T-helper 1 cell (primary cell): ENCODE data around the gene RNF141.

Experiments
- DNase-seq, 5 donors: peaks; one replicate each; pipeline ENCODE4 v3.0.0-alpha.2; 2012 to 2020

The RNF141 gene

DNA sequence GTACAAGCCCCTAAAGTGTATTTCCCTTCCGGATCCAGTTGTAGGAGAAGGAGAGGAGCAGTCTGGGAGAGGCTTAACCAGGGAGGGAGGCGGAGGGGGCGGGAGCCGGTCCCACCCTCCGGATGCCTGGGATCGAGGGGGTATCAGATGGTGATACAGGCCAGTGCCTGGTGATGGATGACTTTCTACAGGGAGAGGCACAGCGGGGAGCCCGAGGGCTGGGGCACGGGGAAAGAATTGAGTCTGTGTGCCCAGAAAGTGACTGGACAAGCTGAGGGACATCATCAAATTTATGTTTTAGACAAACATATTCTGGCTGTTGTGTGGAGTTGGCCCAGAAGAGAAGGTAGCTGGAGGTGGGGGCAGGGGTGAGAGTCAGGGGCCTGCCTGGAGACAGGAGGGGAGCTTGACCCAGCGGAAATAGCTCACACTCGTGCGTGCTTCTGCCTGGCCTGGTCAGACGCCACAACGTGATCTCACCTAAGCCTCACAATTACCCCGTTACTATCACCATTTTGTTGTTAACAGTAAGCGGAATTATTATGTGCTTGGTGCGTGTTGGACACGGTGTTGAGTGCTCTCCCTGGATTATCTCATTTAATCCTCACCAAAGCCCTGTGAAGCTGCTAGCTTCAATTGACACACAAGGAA, 43.5 kb downstream of the RNF141 start:
- no peak for DNase-seq

DNA sequence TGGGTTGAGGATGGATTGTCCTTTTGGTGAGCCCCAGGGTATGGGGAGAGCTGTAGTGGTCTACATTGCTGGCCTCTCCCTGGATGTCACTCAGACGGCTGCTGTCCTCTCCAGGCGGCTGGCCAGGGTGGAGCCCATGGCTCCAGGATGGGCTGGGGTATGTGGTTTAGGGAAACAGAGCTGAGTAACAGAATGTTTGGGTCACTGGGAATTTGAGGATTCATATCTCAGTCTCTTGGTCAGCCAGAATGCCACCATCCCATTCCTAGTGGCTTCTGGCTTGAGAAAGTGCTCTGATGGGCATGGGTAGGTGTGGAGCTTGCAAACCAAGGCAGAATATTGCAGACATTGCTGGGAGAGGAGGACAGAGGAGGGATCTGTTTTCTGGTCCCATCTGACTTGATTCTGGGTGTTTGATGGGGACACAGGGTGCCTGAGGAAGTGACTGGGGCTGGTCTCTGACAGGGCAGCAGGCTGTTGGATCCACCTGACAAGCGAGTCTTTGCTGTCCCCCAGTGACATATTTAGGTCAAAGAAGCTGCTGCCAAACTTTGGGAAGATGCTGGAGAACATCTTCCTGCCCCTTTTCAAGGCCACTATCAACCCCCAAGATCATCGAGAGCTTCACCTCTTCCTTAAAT, 44.6 kb downstream of the RNF141 start:
- no peak for DNase-seq

DNA sequence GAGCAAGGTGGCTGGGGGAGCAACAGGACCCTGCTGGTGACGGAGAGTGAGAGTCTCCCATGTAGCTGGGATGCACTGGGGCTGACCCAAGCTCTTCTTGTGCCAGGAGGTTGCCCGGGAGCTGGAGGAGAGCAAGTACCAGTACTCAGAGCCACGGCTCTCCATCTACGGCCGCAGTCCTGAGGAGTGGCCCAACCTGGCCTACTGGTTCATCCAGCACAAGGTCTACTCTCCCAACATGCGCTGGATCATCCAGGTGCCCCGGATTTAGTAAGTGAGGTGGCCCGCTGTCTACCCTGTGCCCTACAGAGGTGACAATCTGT, 45.6 kb downstream of the RNF141 start:
- DNase-seq: no peak

DNA sequence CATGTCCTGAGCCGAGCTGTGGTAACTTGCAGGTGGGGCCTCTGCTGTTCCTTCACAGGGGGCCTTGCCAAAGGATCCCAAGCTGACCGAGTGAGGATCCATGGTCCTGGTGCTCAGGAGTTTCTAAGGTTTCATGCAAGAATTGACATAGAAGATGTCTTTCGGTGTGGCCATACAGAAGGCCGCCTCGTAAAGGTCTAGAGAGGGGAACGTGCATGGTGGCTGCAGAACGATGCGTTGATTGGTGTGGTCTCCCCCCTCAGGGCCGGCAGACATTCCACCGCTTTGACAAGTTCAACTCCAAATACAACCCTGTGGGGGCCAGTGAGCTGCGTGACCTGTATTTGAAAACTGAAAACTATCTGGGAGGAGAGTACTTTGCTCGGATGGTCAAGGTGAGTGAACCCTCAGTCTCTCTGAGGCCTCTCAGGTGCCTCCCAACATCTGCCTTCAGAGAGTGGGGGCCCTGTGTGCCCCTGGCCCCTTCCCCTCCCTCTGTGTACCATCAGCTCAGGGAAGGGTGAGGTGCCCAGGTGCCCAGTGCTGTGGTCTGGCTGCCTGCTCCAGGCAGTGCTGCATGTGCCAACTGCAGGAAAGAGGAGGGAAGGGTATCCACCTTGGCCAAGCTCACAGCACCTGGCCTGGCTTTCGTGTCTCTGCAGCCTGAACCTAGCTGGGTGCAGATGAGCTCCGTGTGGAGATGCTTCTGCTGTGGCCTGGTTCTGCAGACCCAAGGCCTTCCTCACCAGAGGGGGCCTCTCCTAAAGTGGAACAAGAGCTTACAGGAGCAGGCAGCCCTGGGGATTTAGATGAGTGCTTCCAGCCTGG, 46.1 kb downstream of the RNF141 start:
- DNase-seq: no peak

DNA sequence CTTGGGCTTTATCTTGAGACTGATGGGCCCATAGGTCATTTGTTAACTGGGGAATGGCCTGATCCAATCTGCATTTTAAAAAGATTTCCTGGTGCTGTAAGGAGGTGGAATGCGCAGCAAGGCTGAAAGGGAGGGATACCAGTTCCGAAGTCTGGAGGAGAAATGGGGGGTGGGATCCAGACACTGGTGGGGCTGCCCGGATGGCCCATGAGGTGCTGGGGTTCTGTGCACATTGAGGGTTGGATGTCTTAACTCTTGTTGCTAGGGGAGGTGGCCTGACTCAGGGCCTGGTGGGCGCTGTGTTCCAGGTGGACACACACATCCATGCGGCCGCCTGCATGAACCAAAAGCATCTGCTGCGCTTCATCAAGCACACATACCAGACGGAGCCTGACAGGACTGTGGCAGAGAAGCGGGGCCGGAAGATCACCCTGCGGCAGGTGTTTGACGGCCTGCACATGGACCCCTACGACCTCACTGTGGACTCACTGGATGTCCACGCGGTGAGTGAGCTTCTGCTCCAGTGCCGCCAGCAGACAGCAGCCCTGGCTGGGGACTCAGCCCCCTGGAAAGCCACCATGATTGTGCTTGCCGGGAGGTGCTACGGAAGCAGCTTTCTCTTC, 47.8 kb downstream of the RNF141 start:
- no peak for DNase-seq

DNA sequence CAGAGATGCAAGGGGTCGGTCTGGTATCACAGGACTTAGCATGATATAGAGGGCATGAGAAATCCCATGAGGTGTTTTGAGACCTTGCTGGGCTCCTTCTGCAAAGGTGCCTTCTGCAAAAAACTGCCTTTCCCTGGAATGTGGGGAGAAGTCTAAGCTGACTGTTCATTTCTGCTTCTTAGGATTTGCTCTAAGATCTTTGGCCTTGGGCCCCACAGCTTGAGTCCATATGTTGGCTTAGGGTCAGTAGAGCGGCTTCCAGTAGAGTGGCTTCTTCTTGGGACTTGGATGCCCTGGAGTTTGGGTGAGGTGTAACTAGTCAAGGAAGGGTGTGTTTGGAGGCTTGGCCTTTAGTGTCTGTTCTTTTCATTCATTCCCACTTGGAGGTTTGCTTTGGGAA, 48.9 kb downstream of the RNF141 start:
- DNase-seq: no peak

DNA sequence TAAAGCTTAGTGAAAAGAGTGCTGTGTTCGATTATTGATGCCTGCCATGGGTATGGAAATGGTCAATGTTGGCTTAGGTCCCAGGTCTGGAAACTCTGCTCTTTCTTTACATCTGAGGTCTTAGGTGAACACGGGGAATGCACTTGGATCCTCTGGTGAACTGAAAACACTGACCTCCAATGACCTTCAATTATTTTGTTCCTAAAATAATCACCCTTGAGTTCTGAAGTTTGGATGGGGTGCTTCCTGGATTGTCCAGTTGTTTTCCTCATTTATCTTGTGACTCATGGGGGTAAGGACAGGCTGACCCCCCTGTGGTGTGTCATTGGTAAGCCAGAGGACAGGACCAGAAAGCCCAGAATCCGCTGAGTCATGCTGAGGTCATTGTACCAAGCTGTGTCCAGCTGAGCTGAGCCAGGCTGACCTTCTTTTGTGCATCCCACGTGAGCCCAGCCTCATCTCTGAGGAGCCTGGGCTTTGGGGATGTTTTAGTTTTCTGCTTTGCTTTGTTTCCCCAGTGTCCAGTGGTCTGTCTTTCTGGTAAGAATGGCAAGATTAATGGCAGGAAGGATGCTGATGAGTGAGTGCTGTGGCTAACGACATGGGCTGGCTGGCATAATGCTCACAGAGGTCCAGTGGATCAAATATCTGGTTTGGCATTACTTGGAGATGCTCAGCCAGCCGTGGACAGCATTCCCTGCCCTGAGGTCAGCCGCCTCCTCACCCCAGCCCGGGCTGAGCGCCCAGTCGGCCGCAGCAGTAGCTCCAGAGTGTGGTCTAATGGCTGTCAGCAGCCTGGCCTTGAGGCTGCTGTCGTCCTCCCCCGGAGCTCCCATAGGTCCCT, 50.4 kb downstream of the RNF141 start:
- DNase-seq: no peak

DNA sequence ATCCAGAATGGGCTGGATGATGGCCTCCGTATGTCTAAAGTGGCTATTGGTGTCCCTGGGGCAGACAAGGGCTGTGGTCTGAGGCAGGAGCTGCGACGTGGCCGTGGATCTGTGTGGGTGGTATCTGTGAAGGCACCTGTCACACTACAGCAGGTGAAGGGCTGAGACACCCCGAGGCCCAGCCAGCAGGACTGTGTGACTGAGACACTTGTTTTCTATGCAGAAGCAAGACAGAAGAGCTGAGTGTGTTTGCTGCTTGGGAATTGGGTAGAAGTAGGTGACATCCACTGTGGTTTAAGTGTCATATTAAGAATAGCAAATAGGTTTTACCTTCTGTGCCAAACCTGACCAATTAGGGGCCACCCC, 51.0 kb downstream of the RNF141 start:
- DNase-seq: no peak

DNA sequence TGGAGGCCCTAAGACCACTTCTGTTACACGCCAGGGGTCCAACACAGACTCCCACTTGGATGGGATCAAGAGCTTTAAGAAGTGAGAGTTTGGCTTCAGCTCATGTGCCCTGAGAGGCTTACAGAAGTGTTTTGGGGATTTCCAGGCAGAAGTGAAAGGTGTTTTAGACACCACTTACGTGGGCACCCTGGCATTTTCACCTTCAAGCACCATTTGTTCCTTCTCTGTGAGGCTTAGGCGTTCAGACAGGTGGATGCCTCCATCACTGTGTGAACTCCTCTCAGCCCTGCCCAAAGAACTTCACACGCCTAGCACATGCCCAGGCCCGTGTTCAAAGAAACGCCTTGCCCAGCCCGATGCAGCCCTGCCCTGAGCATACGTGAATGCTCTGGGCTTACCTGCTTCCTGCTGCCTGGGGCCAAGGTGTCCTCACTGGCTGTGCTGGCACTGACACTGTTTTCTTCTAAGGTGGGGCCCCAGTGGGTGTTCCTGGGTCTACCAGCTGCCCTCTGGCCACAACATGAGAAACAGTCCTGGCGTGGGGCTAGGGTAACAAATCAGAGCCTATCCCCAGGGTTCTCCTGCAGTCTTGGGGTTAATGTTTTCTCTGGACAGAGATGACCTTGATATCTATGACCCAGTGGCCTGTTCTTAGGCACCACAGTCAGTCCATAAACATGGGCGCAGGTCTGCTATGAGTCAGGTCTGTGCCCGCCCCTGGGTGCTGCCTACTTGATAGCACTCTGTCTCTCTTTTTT, 51.9 kb downstream of the RNF141 start:
- DNase-seq: no peak

DNA sequence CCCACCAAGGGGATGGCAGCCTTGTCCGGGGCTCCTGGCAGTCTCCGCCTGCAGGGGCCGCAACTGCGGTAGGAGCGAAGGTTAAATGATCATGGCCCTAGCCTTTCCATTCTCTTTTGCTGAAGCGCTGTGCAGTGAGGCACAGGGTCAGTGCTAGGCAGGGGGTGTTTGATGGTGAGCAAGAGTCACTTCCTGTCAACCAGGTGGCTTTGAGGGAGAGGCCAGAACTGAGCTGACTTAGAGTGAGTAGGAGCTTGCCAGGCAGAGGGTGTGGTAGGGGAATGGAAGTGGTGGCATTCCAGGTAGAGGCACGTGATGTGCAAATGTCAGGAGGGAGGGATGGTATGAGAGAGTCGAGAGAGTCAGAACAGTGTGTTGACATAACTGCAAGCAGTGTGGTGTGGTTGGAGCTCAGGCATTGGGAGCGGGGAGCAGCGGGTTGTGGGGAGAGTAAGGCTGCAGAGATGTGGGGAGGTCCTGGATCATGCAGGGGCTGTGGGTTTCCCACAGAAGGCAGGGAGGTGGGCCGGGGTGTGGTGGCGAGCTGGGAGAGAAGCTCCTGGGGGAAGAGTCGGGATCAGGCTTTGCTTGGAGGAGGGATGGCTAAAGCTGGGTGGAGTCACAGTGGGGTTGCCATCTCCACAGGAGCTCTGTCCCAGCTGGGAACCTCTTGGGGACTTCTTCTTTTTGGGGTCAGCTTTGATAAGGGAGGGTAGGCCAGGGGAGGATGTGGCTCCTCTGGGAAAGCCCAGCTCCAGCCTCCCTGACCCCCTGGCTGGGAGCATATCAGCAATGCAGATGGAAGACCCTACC, 52.7 kb downstream of the RNF141 start:
- DNase-seq: no peak

DNA sequence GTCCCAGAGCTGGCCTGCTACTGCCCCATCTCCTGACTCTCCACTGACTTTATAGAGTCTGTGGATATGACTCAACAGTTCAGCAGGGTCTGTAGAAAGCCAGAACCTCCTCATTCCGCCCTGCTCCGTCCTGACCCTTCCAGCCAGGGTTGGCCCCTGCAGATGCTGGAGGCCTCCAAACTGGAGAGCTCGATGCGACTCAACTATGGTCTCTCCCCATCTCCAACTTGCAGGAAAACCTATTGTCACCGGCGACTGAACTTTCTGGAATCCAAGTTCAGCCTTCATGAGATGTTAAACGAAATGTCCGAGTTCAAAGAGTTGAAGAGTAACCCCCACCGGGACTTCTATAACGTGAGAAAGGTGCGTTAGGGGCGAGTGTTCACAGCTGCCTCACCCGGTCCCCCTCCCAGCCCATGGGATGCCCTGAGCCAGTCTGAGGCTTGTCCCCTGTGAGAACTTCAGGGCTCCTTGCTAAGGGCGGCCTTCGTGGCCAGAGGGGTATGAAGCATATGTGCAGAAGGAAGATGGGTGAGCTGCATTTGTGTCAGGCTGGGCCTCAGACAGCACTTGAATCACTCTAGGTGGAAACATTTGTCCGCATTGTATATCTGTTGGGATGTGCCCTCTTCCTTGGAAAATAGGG, 53.9 kb downstream of the RNF141 start:
- no peak for DNase-seq

DNA sequence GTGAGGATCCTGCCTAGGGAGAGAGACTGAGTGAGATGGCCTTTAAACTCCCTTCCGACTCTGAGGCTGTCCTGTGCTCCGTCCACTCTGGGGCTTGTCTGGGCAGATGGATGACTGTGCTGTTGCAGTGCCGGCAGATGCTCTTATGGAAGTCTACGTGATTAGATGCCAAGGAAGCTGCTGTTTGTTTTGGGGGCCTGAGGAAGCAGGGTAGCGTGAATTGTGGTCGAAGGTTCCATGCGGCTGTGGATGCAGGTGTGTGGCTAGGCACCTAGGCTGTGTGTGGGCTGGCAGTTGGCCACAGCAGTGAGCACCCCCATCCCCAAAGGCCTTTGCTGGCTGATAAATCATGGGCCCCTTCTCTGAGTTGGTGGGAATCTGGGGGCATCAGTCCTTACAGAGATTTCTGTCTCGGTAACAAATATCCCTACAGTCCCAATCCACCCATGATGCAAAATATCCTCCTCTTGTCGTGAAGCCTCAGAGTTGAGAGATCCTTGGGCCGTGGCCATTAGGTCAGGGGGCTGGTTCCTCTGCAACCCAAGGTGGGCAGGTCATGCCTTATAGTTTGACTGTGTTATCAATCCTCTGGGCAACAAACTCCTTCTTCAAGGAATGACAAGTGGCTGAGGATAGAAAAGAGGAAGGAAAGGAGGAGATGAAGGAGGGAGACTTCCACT, 54.7 kb downstream of the RNF141 start:
- no peak for DNase-seq

DNA sequence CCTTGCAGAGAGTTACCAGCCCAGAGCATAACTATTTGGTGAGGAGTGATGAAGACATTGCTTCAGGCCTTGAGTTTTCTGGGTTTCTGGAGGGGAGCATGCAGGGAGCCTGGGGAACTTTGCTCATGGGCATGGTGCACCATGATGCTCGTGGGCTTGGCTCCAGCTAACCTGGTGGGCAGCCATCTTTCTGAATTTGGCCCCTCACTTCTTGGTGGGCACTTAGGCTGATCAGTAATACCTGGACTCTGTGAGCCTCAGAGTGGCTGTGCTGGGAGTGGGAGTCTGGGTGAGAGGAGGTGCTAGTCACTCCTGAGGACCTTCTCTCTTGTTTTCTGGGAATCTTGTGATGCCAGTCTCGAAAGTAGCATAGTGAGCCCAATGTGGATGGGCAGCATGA, 55.3 kb downstream of the RNF141 start:
- no peak for DNase-seq

DNA sequence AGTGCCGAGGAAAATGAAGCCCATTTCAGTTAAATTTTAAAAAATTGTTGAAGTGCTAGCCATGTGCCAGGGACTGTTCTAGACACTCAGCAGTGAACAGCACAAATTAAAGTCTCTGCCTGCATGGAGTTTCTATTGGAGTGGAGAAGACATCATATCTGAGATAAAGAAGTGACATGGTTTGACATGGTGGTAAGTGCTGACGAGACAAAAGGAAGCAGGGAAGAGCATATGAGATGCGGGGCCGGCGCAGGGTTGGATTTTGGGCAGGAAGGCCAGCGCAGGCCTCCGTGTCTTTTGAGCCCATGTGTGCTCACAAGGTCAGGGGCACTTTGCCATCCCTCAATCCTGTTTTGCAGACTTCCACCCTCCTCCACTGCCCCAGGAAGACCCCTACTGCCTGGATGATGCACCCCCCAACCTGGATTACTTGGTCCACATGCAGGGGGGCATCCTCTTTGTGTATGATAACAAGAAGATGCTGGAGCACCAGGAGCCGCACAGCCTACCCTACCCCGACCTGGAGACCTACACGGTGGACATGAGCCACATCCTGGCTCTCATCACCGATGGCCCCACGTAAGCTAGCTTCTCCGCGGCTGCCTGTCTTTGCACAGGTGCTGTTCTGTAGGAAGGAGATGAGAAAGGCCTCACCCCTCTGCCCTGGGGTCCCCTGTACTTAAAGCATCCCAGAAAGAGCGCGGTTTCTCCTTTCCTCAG, 56.4 kb downstream of the RNF141 start:
- DNase-seq: no peak

DNA sequence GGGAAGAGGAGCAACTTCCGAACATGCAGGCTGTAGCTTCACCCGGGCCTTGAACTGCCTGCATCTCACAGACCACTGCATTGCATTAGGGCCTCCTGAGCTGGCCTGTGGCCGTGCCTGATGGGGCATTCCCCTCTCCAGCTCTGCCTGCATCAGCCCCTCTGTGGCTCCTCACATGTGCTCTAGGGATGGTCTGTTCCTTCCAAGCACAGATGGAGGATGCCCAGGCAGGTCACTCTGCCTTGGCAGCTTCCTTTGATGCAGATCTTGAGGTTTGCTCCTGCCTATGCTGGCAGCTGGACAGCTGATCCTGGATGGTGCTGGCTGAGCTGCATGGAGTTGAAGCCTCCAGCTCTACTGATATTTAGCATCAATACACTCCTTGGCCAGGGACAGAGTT, 57.4 kb downstream of the RNF141 start:
- DNase-seq: no peak

DNA sequence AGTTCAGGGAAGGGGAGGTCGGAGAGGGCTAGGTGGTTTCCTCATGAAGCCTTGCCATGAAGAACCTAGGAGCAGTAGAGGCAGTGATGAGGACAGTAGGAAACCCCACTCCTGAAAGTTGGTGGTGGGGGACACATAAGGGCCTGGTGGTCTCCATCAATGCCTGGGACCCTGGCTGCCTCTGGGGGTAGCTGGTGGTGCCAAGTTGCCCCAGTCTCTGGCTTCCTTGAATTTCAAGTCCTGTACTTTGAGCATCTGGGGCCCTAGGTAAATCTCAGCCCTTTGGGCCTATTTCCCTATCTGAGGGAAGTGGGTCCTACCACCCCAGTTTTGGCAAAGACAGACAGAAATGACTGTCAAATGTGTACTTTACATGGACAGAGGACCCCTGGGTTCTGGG, 57.8 kb downstream of the RNF141 start:
- DNase-seq: no peak

DNA sequence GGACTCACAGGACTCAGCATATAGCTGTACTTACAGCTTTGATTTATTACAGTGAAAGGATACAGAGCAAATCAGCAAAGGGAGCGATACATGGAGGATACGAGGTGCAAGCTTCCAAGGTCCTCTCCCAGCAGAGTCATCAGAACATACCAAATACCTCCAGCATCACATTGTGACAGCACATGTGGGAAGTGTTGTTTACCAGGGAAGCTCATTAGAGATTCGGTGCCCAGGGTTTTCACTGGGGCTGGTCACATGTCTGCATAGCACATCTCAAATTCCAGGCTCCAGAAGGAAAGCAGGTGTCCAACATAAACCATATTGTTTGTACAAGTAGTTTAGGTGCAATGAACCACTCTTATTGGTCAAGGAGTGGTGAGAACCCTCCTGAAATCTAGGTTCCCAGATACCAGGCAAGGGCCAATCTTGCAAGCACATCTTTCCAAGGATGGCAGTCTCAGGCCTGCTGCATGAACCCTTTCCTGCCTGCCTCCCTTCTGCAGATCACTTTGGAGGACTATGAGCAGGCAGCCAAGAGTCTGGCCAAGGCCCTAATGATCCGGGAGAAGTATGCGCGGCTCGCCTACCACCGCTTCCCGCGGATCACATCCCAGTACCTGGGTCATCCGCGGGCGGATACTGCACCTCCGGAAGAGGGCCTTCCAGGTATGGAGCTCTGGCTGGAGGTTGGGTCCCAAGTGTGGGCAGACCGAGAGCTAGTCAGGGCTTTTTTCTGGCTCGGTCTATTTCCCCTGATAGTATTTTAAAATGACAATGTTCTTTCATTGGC, 59.2 kb downstream of the RNF141 start:
- no peak for DNase-seq

DNA sequence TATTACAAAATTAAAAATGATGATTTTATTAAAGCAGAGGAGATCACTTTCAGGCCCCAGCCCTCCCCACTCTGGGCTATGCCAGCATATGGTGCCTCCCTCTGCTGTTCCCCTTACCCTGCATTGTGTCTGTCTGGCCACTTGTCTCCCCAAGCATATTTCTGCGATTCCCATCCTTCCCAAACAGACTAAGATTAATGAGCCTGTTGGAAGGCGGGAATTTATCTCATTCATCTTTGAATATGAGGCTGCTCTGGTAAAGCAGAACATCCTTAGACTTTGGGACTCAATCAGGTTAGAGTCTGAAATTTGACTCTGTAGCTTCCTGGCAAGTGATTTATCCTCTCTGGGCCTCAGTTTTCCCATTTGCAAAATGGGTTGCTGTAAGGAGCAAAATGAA, 60.2 kb downstream of the RNF141 start:
- no peak for DNase-seq

DNA sequence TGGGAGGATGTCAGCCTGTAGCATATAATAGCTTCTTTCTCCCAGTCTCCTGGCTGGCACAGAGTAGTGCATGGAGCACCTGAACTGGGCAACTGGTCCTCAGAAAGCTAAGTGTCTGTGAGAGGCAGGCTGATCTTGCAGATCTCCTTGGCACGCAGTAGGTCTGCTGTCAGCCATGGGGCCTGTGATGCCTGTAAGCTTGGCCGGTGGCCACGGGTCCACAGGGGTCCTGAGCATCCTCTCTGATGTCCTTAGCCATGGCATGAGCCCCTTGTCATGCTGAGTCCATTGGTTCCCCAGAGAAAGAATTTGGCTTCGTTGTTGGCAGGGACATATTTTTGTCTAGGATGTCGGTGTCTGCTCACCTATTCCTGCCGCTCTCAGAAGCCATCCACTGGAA, 61.0 kb downstream of the RNF141 start:
- DNase-seq: no peak
